ENCODE results near the gene HEMK1.

Gene HEMK1

DNA sequence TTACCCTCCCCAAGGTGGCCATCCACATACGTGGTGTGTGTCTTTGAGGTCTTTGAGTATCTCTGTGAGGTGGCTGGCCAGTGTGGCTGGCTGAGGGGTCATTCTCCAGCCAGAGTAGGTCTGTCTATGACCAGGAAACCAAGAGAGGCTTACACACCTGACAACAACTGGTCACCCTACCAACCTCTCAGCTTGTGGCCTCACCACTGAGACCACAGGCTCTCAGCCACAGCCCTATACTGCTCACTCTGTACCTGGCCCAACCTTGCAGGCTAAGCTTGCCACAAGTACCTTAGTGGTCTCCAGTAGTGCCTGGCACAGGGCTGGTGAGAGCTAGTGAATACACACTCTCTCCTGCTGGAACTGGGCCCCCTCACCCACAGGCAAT lies 5.1 kb downstream of the HEMK1 start:
- no peak for DNase-seq (ENCODE audit: low spot score)

DNA sequence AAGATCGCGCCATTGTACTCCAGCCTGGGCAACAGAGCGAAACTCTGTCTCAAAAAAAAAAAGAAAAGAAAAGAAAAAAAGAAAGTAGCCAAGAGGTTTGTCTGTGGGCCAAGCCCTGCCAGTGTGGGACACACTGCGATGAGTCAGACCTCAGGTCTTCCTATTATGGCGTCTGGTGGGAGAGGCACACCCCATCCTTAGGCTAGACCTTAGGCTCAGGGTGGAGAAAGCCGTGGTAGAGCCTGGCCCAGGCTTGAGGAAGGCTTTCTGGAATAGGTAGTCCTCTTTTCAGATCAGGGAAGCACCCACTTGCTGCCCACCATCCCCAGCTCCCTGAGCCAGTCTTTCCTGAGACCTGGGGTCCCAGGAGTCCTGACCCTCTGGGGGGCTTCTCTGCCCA lies 6.0 kb downstream of the HEMK1 start:
- no peak for DNase-seq (ENCODE audit: low spot score)

DNA sequence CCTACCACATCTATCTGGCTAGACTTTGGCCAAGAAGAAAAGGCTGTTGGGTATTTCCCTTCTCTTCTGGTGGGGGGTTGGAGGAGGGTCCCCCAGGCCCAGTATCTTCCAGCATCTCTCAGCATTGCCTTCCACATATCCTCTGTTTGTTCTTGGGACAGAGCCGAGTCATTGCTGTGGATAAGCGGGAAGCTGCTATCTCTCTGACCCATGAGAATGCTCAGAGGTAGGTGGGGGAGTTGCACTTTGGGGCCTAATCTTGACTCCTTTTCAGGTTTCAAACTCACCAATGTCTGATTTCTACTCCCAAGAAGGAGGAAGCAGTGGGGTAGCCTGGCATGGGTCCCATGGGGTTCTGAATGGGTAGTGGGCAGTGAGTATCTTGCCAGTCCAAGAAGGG lies 8.0 kb downstream of the HEMK1 start:
- DNase-seq (ENCODE audit: low spot score): no peak

DNA sequence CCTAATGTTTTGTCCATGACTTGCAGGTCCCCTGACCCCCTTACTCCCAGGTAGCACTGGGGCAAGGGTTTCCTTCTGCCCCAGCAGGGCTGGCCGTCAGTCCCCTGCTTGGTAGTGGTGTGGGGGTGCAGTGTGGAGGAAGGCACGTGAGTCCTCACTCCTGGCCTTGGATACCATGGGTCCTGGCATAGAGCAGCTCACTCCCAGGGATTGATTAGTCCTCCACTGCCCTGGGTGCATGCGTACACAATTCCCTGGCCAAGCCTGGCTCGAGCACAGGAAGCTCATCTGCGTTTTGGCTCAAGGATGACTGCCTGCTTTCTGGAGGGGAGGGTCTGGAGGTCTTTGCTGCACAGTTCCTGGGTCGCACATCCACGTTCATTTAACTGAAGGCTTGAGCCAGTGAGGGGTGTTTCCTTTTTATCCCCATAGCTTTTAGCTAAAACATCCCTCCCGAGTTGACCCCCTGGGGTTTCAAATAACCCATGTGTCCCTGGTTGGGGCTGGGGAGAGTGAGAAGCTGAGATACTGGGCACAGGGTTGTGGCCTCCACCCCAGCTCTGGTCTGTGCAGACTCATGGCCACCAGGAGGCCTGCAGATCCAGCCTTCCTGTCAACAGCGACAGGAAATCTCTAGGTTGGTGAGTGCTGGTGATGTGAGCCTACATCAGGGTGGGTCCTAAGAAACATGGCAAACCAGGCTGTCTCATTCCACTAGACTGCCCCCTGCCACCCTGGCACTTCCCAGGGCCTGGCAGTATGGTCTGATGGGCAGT lies 11.5 kb downstream of the HEMK1 start:
- no peak for DNase-seq (ENCODE audit: low spot score)

DNA sequence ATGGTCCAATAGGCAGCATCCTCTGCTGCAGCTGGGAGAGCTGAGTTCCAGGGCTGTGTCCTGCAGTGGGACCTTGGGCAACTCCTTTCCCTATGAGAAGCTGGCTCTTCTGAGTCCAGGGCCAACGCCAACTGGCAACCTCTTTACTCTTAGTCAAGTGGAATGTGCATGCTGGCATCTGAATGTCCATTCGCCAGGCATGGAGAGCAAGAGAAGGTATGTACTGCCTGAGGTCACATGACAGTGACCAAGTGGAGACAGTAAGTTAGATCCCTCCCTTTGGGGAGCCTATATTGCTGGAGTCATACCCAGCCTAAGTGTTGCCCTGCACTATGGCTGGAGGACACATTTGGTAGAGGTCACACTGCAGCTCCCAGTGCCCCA lies 12.1 kb downstream of the HEMK1 start:
- no peak for DNase-seq (ENCODE audit: low spot score)

DNA sequence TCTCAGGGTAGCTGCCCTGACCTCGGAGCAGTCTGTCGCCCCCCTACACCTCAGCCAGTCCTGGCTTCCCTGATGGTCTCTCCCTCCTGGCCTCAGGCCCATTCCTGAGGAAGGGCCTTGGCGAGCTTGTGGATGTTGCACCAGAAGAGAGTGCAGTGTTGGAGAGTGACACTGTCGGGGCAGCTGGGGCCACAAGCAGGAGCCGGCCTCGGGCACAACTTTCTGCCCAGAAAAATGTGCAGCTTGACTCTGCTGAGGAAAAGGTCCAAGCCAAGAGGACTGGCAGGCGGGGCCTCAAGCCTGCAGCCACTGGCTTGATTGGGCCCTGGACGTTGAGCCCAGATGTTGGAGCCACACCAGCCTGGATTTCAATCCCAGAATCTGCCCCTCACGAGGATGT lies 12.8 kb downstream of the HEMK1 start:
- DNase-seq (ENCODE audit: low spot score): no peak

DNA sequence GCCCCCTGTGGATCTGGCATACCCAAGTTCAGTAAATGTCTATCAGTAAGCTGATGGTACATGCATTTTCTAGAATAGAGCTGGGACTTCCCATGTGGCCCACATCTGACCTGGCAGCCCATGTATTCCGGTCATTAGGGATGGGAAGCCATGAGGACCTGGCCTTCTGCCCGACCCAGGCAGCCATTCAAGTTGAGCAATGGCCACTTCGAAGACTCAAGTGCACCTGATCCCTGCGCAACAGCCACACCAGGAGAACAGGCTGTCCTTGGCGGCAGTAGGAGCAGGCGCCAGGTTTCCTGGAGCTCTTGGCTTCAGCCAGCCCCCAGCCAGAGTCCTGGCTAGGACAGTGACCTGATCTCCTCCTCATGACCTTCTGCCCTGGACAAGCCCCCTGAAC lies 14.6 kb downstream of the HEMK1 start:
- no peak for DNase-seq (ENCODE audit: low spot score)

DNA sequence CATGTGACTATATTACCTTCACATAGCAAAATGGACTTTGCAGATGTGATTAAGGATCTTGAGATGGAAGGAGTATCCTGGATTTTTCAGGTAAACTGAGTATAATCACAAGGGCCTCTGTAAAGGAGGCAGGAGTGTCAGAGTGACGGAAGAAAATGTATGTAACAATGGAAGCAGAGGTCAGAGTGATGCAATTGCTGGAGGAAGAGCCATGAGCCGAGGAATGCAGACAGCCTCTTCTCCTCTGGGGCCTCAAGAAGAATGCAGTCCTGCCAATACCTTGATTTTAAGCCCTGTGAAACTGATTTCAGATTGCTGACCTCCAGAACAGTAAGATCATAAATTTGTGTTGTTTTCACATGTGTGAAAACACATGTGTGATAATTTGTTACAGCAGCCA lies 15.1 kb downstream of the HEMK1 start:
- no peak for DNase-seq (ENCODE audit: low spot score)

DNA sequence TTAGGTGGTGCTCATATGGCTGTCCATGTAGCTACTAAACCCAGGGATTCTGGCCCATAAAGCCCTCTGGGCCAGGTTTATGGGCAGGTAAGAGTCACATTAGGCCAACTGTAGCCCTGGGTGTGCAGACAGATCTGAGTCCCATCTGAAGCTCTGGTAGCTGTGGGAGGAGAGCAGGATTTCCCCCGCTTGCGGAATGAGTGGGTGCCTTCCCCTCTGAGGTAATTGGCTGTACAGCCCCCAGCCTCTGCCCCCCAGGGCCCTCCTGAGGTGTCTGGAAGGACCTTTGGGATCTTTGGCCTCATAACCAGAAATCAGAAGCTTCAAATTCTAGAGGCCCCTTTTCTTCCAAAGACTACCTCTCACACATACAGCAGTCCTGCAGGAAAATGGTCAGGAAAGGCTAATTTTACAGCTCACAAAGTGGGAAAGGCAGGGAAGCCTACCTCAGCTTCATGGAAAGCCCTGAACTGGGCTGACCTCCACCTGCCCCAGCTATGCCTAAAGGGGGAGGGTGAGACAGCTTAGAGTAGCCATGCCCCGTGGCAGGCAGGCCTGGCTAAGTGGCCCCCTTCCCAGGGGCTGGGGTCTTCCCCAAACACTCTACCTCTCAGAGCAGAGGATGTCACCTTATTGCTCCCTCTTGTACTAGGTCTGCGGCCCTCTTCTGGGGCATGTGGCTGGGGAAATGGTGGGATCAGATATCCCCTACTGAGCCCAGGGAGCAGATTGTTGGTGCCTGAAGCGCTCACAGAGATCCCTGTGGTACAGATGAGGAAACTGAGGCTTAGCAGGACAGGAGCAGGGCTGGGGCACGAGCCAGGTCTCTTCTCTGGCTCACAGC lies 16.8 kb downstream of the HEMK1 start:
- DNase-seq (ENCODE audit: low spot score): no peak

DNA sequence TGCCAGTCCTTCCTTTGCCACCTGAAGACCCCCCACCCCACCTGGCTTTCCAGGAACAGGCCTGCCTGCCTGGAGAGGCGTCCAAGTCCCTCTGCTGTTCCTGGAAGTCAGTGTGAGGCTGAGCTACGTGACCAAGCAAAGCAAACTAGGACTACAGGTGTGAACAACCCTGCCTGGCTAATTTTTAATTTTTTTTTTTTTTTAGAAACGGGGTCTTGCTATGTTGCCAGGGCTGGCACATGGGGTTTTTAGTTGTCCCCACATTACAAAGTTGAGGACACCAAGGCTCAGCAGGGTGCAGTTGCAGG lies 17.4 kb downstream of the HEMK1 start:
- no peak for DNase-seq (ENCODE audit: low spot score)

DNA sequence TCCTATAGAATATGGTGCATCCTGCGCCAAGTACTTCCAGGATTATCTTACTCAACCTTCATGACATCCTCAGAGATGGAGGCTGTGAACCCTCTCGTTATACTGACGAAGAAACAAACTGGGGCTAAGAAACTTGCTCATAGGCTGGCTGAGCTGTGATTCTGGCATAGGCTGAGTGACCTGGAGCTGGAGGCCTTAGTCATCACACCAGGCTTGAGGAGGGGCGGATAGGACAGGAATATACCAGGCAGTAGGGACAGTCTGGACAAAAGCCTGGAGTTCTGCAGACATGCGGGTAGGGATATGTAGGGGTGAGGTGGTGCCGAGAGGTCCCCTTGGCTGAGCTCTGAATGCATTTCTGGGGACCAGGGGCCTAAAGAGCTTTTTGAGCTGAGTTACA lies 18.1 kb downstream of the HEMK1 start:
- no peak for DNase-seq (ENCODE audit: low spot score)

DNA sequence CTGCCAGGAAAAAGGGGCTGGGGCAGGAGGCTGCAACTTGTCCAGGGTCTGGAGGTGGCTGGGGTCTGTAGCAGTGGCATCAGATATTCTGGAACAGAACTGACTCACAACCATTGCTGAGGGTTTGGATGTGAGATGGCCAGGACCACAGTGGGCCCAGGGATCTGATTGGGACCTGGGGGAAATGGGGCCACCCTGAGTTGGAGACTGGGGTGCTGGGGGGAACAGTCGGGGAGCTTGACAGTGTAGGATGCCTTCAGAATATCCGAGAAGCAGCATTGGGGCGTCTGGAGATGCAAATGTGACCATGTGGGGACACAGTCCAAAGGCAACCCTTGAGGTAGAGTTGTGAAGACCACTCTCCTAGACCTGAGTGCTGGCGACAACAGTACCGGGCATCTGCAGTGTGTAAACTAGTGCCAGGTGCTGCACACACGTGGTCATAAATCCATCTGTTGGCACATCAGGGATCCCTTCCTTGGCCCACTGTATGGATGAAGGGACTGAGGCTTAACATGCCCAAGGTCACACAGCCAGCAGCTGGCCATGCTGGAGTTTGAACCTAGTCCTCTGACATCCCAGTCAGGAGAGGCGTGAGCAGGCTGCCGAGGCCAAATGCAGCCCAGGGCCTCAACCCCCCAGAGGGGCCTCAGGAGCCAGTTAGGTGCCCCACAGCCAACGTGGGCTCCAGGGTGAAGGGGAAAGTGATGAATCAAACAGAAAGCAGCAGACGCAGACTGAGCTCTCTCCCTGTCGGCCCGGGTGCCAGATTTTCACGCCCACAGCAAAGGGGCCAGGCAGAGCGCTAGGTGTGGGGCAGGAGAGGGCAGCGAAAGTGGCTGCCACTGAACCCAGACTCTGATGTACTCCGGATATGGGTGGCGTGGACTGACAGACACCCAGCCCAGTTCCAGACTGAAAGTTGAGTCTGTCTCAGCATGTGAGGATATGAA lies 18.8 kb downstream of the HEMK1 start:
- no peak for DNase-seq (ENCODE audit: low spot score)

DNA sequence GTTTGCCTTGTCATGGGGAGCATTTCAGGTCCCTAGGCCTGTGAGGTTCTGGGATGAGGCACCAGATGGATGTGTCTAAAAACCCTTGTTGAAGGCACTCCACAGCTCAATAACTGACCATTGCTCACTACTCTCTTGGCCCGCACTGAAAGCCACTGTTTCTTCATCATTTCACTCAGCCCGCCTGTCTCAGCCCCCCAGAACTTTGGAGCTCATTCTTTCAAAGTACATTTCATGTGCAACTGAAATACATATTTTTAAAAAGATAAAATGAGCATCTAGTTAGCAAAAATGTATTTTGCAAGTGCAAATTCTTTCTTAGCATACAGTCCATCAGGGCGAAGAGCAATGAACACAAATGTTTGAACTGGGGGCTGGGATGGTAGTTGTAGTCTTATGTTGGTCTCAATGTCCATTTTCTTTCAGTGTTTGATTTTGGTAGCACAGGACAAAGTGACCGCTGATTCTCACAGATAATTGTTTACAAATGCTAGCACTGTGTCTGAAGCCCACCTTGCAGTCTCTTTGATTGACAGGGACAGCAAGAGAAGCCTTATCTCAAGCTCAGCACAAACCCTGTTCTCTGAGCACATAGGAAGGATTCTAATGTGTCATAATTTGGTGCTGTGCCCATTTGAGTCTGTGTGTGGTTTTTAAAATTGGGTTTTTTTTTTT lies 19.6 kb downstream of the HEMK1 start:
- DNase-seq (ENCODE audit: low spot score): no peak

DNA sequence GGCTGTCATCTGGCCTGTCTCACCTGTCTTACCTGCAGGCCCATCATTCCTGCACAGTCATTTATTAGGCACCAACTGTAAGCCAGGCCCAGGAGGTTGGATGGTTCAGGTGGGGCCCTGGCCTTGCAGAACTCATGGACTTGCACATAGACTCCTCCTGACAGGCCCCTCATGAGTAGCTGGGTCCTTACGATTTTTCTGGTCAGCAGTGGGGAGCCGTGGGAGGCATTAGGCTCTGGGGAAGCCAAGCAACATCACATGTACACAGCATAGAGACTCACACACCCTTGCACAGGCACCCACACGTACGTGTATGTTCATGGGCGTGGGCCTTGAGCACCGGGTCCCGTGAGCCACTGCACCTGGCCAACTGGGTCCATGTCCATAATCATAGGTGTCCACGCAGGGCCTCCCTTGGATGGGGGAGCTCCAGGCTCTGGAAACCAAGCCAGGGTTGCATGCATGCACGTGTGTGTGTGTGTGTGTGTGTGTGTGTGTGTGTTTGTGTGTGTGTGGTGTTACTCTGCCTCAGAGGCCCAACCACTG lies 21.9 kb downstream of the HEMK1 start:
- DNase-seq (ENCODE audit: low spot score): no peak

DNA sequence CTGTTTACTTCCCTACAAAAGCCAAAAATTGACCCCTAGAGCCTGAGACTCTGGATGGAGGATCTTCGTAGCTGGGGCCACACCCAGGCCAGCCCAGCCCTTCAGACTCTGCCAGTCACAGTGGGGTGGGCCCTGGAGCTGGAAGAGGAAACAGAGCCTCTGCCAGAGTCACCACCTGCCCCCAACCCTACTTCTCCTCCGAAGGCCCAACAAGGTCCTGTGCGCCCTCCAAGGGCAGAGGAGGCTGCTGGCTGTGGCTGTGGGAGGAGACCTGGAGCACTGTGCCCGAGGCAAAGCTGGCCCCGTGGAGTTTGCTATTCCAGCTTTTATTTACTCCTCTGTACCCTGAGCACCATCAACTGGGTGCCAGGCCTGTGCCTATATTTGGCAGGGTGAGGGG lies 23.2 kb downstream of the HEMK1 start:
- DNase-seq (ENCODE audit: low spot score): no peak

DNA sequence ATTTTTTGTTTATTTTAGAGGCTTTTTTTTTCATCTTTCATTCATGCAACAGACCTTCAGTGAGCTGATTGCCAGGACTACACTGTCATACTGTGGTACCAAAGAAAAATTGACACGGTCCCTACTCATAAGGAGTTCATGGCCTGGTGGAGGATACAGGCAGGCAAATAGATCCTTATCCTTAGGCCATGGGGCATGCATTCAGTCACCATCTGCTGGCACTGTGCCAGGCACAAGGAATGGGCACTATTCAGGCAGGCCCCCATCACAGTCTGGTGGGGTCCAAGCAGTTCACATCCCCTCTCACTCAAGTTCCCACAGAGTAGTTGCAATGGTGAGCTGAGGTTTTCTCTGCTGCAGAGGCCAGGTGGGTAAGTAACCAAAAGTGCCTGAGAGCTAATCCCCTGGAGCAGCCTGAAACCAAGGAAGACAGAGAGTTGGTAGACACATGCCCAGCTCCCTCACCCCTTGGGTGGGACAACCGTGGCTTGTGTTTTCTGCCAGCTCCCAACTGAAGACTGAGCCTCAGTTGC lies 25.0 kb downstream of the HEMK1 start:
- DNase-seq (ENCODE audit: low spot score): no peak

DNA sequence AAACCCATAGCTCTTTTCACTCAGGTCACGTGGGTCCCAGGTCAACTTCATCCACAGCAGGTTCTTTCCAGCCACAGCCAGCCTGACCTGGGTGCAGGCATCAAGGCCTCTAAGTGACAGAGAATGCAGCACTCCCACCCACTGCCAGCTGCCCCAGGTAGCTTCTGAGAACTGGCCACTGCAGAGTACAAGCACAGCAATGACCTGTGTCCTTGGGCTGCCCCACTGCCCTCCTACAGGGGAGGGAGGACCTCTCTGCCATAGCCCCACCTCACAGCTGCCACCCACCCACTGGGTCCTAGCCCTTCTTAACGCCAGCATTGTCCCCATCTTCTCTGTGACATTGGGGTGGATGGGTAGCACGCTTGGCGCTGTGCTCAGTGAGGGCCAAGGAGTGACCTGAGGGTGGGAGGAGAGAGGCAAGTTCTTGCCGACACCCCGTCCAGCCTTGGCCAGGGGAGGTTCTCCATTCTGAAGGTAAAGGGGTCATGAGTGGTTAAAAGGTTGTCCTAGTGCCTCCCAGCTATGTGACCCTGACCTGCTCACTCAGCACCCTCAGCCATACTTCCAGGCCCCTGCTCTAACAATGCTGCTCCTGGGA lies 29.9 kb downstream of the HEMK1 start:
- DNase-seq (ENCODE audit: low spot score): no peak

DNA sequence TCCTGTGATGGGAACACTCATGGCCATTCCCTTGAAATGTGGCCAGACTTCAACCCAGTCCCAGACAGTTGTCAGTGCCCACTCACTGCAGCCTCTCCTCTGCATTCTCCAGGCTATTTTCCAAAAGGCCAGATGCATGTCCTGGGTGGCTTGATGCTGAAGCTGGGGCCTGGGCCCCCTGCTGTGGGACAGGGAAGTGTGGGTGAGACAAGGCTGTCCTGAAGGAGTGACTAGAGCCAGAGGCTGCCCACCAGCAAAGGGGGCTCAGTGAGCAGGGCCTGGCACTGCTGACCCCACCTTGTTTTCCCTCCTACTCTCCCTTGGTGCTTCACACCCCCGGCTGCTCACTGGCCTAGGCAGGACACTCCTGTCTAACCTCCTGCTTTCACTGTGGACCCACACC lies 30.4 kb downstream of the HEMK1 start:
- no peak for DNase-seq (ENCODE audit: low spot score)

DNA sequence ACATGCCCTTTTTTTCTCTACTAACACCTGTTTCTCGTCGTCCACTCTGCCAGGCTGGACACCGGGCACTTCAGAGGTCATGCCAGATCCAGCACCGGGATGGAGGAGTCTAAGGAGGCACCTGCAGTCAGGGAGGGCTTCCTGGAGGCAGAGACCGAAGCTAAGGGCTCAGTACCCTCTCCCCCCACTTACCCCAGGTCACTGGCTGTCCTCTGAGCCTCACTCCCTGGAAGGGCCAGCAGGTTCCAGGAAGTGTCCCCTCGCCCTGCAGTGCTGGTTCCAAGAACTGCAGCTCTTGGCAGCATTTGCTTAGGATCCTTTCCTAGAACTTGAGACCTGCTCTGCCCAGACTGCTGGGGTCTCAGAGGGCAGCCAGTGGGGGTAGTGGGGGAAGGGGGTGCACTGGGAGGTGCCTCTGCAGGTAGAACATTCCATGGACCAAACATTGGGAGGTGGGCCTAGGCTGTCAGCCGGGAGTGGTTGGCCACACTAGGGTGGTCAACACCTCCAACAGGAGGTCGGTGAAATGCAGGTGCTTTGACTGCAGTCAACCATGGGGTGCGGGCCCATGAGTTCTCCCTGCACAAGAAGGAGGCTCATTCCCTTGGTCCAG lies 30.9 kb downstream of the HEMK1 start:
- no peak for DNase-seq (ENCODE audit: low spot score)

DNA sequence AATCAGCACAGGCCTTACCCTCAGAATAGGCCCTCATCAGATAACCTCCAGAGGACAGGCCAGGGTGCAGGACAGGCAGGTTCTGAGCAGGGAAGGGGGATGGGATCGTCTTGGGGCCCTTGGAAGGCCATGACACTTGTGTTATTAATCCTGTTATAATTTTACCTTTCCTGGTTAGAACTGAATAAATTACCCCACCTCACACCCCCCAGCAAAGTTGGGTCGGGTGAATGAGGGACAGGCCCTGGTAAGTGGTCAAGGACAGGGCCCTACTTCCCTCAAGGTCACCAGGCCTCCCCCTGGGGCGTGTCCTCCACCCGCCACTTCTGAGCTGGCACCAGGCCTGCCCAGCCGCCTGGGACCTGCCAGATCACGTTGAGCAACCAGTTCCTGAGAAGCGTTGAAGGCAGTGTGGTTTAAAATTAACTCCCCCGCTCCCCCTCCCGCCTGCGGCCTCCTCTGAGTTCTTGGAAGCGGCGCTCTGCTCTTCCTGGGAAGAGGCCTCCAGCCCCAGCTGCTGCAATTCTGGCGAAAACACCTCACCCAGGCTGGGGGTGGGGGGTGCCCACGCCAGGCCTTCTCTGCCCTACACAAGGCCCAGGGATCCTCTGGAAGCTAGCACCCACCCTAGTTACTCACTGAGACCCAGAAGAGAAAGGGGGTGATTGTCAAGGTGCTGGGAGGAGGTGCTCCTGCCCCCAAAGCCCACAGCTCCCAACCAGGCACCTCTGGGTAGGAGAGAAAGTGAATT lies 31.7 kb downstream of the HEMK1 start:
- peak; percentile 68 for DNase-seq (ENCODE audit: low spot score)

Measured in pons (tissue), 1 donor.